ENCODE measurements around the gene WDFY2. TPM values are rescaled to one million over a fixed set of nuclear protein-coding genes. Genes with fewer than 3 reads are reported as not detected.

WDFY2 gene, protein sequence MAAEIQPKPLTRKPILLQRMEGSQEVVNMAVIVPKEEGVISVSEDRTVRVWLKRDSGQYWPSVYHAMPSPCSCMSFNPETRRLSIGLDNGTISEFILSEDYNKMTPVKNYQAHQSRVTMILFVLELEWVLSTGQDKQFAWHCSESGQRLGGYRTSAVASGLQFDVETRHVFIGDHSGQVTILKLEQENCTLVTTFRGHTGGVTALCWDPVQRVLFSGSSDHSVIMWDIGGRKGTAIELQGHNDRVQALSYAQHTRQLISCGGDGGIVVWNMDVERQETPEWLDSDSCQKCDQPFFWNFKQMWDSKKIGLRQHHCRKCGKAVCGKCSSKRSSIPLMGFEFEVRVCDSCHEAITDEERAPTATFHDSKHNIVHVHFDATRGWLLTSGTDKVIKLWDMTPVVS
- total RNA-seq (2016; rRNA removed; fragmentation: Illumina TruSeq; extraction: Trizol) (16.4 and 22.6 TPM in 2 replicates), polyA plus RNA-seq (2011; rRNA removed) (27.0 and 27.5 TPM in 2 replicates), polyA minus RNA-seq (2011; rRNA and poly(A)+ RNA removed; ENCODE audit: low replicate concordance) (10.1 and 51.6 TPM in 2 replicates), Bru-seq, nascent RNA (percentile 96 among the genes with signal in this experiment), BruChase-seq, experiment 1, labeled RNA remaining after a 6-hour chase (percentile 90 among the genes with signal in this experiment), BruChase-seq, experiment 2, labeled RNA remaining after a 2-hour chase (percentile 92 among the genes with signal in this experiment)
- total RNA-seq (2016; cell fraction: cytosol; rRNA removed; fragmentation: Illumina TruSeq; extraction: Trizol; ENCODE audit: low read depth): 2.3 and 2.6 TPM in 2 replicates
- 17.3 and 21.4 TPM in 2 replicates for total RNA-seq (2016; cell fraction: insoluble cytoplasmic fraction; rRNA removed; fragmentation: Illumina TruSeq; extraction: Trizol)
- total RNA-seq (2016; cell fraction: membrane; rRNA removed; fragmentation: Illumina TruSeq; extraction: Trizol): 5.6 and 7.0 TPM in 2 replicates
- total RNA-seq (2016; cell fraction: nucleus; rRNA removed; fragmentation: Illumina TruSeq; extraction: Trizol): 70.9 and 71.5 TPM in 2 replicates
- 8.0 and 11.1 TPM in 2 replicates for polyA plus RNA-seq (2011; cell fraction: cytosol; rRNA removed)
- 67.6 and 71.9 TPM in 2 replicates for polyA plus RNA-seq (2011; cell fraction: nucleus; rRNA removed)
- 21.4 and 23.6 TPM in 2 replicates for polyA plus RNA-seq (2012)
- polyA plus RNA-seq (2016; cell fraction: cytosol; fragmentation: Illumina TruSeq; extraction: Trizol; ENCODE audit: low read depth): 1.3 and 1.7 TPM in 2 replicates
- 16.8 and 17.1 TPM in 2 replicates for polyA plus RNA-seq (2016; cell fraction: insoluble cytoplasmic fraction; fragmentation: Illumina TruSeq; extraction: Trizol; ENCODE audit: low read depth)
- 3.4 and 3.7 TPM in 2 replicates for polyA plus RNA-seq (2016; cell fraction: membrane; fragmentation: Illumina TruSeq; extraction: Trizol; ENCODE audit: low read depth)
- polyA plus RNA-seq (2016; cell fraction: nucleus; fragmentation: Illumina TruSeq; extraction: Trizol; ENCODE audit: insufficient read depth, low read depth): 63.8 and 64.3 TPM in 2 replicates
- 12.9 and 15.9 TPM in 2 replicates for polyA minus RNA-seq (2011; cell fraction: cytosol; rRNA and poly(A)+ RNA removed)
- 150 and 174 TPM in 2 replicates for polyA minus RNA-seq (2011; cell fraction: nucleus; rRNA and poly(A)+ RNA removed)
- long read RNA-seq, experiment 1, full-length matches to known transcripts: 40 of 52 reads
- long read RNA-seq, experiment 1, partial matches to known transcripts: 4 of 52 reads
- long read RNA-seq, experiment 1, other reads (novel, unspliced or antisense): 8 of 52 reads
- long read RNA-seq, experiment 2, full-length matches to known transcripts: 28 of 78 reads
- long read RNA-seq, experiment 2, partial matches to known transcripts: 8 of 78 reads
- long read RNA-seq, experiment 2, other reads (novel, unspliced or antisense): 42 of 78 reads

DNA sequence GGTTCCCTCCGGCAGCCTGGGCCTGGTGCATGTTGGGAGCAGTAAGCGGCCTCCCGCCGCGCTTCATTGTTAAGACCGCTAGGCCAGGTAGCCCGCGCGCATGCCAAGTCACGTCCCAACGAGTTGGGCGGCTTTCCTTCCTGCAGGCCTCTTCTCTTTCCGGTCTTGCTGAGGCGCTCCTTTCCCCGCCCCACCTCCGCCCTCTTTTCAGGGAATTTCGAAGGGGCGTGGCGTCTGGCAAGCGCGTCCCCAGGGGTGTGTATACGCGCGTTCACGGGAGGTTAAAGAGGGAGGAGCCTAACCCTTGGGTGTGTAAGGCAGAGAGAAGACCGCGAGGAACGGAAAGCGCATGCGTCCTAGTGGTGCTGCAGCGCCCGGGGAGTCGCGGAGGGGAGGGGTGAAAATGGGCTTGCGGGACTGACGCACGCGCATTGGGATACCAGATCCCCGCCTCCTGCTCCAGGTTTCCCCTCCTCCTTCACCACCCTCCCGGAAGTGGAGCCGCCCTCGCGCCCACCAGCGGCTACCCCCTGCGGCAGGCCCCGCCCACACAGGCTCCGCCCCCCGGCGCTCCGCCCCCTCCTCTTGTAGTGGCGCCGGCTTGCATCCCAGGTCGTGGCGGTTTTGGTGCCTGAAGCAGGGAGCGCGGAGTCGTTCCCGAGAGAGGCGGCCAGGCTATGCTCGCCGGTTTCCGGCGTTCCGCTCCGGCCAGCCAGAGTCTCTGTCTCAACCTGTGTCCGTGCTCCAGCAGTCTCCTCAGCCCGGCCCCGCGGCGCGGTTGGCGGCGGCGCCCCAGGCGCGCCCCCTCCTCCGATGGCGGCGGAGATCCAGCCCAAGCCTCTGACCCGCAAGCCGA lies at the start of gene WDFY2:
Gene WDFY2 (plus strand): TSS at position 588 of the 856 bp plus-strand sequence. CDS start 226 bp downstream, at position 814.
- Histone ChIP-seq H3K9ac (ENCODE audit: insufficient read depth, low read depth, low read length) (peak within 1 kb of the TSS; percentile 98), H3K36me3 (replicated peaks in 1 of 2; ENCODE audit: control insufficient read depth in 1 of 2, insufficient read depth in 2 of 2, low read length in 2 of 2) (no peaks in the 10 kb centered on the region), H4K20me1 (ENCODE audit: insufficient read depth, low read length) (no peaks in the 10 kb centered on the region; the same call in 1 of the 2 replicates), H3K27me3 (ENCODE audit: control insufficient read depth in 1 of 2, insufficient read depth in 2 of 2, low read length in 2 of 2) (no peaks in the 10 kb centered on the region; a peak in 1 of 5 replicates), H3K27ac (ENCODE audit: extremely low read length, insufficient read depth, low read length) (peak within 1 kb of the TSS; percentile 94), H2AFZ (ENCODE audit: low read length) (no peak within 1 kb of the TSS), H3K9me3 (ENCODE audit: low read length) (no peaks in the 10 kb centered on the region), H3K4me2 (ENCODE audit: low read depth, low read length) (peak within 1 kb of the TSS; percentile 82), H3K4me1 (ENCODE audit: insufficient read depth, low read length) (peaks cover 65% of the 10 kb centered on the region), H3K79me2 (ENCODE audit: insufficient read depth, low read length) (peaks cover 46% of the 10 kb centered on the region), H3K4me3 (replicated peaks in 1 of 3; ENCODE audit: insufficient read depth in 1 of 3, low read depth in 2 of 3, low read length in 3 of 3) (peak within 1 kb of the TSS; percentile 82 to 98 (median 90))
- ChIA-PET POLR2A (interaction anchor here (0.6 to 1.4 kb wide), 7 partner anchors 36 to 1981 kb away, joined by 3 to 53 read pairs (median 3); partner anchors contain the start of gene INTS6), CTCF (ENCODE audit: low intra/inter-chr PET ratio, low total read pairs) (no interaction called here)
- peak; percentile 92 for ATAC-seq
- TSS peak; percentile 75 for BruUV-seq (replicated peaks)
- under 1% methylated on average over 23 of the region's 81 CpGs for WGBS (ENCODE audit: low lambda C conversion rate)
- DNase-seq (ENCODE audit: low spot score): peak; percentile 99
- in situ Hi-C loops (cut with HindIII; ENCODE audit: extremely low pct_ligation_motif_present, low pct_unique_long_range_greater_than_20kb): loop anchor here (10.0 kb wide), 1 partner anchor 139 kb away; no protein-coding TSS in a partner anchor
- FAIRE-seq: peak; percentile 96
- intact Hi-C loops (cut with micrococcal nuclease; ENCODE audit: unreplicated experiment): loop anchor here (1.0 to 10.0 kb wide), 5 partner anchors 52 to 197 kb away; partner anchors contain the start of gene INTS6
- TF ChIP-seq ZSCAN30 (CRISPR knock-in tag; IDR thresholded peaks at IDR 0.05) (no peak), GATAD2A (CRISPR knock-in tag; IDR thresholded peaks at IDR 0.05) (peak; percentile 57), ZNF782 (CRISPR knock-in tag; IDR thresholded peaks at IDR 0.05; ENCODE audit: borderline replicate concordance) (no peak), SALL1 (CRISPR knock-in tag; IDR thresholded peaks at IDR 0.05) (peak; percentile 91), CC2D1A (CRISPR knock-in tag; IDR thresholded peaks at IDR 0.05) (no peak), ZNF567 (CRISPR knock-in tag; IDR thresholded peaks at IDR 0.05; ENCODE audit: borderline replicate concordance) (no peak), SIX1 (CRISPR knock-in tag; IDR thresholded peaks at IDR 0.05; ENCODE audit: borderline replicate concordance) (no peak)
- TF ChIP-seq, protein P1, sequence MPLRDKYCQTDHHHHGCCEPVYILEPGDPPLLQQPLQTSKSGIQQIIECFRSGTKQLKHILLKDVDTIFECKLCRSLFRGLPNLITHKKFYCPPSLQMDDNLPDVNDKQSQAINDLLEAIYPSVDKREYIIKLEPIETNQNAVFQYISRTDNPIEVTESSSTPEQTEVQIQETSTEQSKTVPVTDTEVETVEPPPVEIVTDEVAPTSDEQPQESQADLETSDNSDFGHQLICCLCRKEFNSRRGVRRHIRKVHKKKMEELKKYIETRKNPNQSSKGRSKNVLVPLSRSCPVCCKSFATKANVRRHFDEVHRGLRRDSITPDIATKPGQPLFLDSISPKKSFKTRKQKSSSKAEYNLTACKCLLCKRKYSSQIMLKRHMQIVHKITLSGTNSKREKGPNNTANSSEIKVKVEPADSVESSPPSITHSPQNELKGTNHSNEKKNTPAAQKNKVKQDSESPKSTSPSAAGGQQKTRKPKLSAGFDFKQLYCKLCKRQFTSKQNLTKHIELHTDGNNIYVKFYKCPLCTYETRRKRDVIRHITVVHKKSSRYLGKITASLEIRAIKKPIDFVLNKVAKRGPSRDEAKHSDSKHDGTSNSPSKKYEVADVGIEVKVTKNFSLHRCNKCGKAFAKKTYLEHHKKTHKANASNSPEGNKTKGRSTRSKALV (CRISPR knock-in tag; IDR thresholded peaks at IDR 0.05): no peak
- TF ChIP-seq, protein P2, sequence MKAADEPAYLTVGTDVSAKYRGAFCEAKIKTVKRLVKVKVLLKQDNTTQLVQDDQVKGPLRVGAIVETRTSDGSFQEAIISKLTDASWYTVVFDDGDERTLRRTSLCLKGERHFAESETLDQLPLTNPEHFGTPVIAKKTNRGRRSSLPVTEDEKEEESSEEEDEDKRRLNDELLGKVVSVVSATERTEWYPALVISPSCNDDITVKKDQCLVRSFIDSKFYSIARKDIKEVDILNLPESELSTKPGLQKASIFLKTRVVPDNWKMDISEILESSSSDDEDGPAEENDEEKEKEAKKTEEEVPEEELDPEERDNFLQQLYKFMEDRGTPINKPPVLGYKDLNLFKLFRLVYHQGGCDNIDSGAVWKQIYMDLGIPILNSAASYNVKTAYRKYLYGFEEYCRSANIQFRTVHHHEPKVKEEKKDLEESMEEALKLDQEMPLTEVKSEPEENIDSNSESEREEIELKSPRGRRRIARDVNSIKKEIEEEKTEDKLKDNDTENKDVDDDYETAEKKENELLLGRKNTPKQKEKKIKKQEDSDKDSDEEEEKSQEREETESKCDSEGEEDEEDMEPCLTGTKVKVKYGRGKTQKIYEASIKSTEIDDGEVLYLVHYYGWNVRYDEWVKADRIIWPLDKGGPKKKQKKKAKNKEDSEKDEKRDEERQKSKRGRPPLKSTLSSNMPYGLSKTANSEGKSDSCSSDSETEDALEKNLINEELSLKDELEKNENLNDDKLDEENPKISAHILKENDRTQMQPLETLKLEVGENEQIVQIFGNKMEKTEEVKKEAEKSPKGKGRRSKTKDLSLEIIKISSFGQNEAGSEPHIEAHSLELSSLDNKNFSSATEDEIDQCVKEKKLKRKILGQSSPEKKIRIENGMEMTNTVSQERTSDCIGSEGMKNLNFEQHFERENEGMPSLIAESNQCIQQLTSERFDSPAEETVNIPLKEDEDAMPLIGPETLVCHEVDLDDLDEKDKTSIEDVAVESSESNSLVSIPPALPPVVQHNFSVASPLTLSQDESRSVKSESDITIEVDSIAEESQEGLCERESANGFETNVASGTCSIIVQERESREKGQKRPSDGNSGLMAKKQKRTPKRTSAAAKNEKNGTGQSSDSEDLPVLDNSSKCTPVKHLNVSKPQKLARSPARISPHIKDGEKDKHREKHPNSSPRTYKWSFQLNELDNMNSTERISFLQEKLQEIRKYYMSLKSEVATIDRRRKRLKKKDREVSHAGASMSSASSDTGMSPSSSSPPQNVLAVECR (CRISPR knock-in tag; IDR thresholded peaks at IDR 0.05; ENCODE audit: borderline replicate concordance): peak; percentile 86; the same call in 1 of the 2 replicates

Measured in HepG2 (cell line).